Calu3 (cell line): Measurements from ENCODE around the gene DCC. TPM values are rescaled to one million over a fixed set of nuclear protein-coding genes. Genes with fewer than 3 reads are reported as not detected.

Experiments
- BruUV-seq: library from RNA; stranded (reverse); fragments of 400-500 nt; replicated peaks from 2 replicates; lab custom pipeline; 2021; lab: Mats Ljungman, UMichigan
- CTCF ChIA-PET: fragments of 300-600 bp; sonication (Branson Sonifier 250); formaldehyde crosslinking; loops from one replicate; lab custom pipeline; 2022; ENCODE audit warnings: antibody characterized with exemption; lab: Charles Lee
- DNase-seq: peaks from one replicate; pipeline ENCODE4 v3.0.0; 2022
- H3K27ac Mint-ChIP-seq: one replicate; pipeline ENCODE4 v1.8.0; 2022; ENCODE audit warnings: mixed read lengths; ENCODE audit not compliant: unreplicated experiment
- H3K27me3 Mint-ChIP-seq: one replicate; pipeline ENCODE4 v1.8.0; 2022; ENCODE audit warnings: mixed read lengths; ENCODE audit not compliant: unreplicated experiment
- H3K36me3 Mint-ChIP-seq: one replicate; pipeline ENCODE4 v1.8.0; 2022; ENCODE audit warnings: mild to moderate bottlenecking, moderate library complexity, mixed read lengths; ENCODE audit not compliant: insufficient read depth, unreplicated experiment
- H3K4me1 Mint-ChIP-seq: one replicate; pipeline ENCODE4 v1.8.0; 2022; ENCODE audit warnings: mild to moderate bottlenecking, low read depth, mixed read lengths; ENCODE audit not compliant: unreplicated experiment
- H3K4me3 Mint-ChIP-seq: one replicate; pipeline ENCODE4 v1.8.0; 2022; ENCODE audit warnings: mild to moderate bottlenecking, low read depth, moderate library complexity, mixed read lengths; ENCODE audit not compliant: unreplicated experiment
- H3K9me3 Mint-ChIP-seq: one replicate; pipeline ENCODE4 v1.8.0; 2022; ENCODE audit warnings: low read depth, mixed read lengths; ENCODE audit not compliant: unreplicated experiment
- intact Hi-C: fragments of 100-400 bp; cut with micrococcal nuclease; formaldehyde crosslinking; loops from one replicate; pipeline ENCODE4 v1.10.0; 2022; ENCODE audit not compliant: unreplicated experiment
- total RNA-seq: library from RNA; stranded (reverse); gene quantifications from 2 replicates; pipeline ENCODE4 v1.2.3, GENCODE V29; 2022
- TF ChIP-seq, protein P1 (sequence below): fragments of 200-600 bp; IDR thresholded peaks from one replicate; pipeline ENCODE4 v1.8.0; 2022; ENCODE audit warnings: antibody characterized with exemption; ENCODE audit not compliant: unreplicated experiment

The DCC gene
- total RNA-seq, 1 experiment from 2014 or later = not detected

GRCh38 chr18:52484977-52485376 lies 145.0 kb downstream of the DCC start:
- Mint-ChIP-seq H3K27ac (no peak overlapping the region), H3K27me3 (peaks cover 49% of the 10 kb centered on the region), H3K4me1 (no peaks in the 10 kb centered on the region), H3K4me3 (no peak overlapping the region), H3K9me3 (peaks cover 3% of the 10 kb centered on the region), H3K36me3 (no peaks in the 10 kb centered on the region)
- TF ChIP-seq, protein P1, sequence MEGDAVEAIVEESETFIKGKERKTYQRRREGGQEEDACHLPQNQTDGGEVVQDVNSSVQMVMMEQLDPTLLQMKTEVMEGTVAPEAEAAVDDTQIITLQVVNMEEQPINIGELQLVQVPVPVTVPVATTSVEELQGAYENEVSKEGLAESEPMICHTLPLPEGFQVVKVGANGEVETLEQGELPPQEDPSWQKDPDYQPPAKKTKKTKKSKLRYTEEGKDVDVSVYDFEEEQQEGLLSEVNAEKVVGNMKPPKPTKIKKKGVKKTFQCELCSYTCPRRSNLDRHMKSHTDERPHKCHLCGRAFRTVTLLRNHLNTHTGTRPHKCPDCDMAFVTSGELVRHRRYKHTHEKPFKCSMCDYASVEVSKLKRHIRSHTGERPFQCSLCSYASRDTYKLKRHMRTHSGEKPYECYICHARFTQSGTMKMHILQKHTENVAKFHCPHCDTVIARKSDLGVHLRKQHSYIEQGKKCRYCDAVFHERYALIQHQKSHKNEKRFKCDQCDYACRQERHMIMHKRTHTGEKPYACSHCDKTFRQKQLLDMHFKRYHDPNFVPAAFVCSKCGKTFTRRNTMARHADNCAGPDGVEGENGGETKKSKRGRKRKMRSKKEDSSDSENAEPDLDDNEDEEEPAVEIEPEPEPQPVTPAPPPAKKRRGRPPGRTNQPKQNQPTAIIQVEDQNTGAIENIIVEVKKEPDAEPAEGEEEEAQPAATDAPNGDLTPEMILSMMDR = no peak
- intact Hi-C loops = loop anchor here (10.0 kb wide), 1 partner anchor 190 kb away; no protein-coding TSS in a partner anchor
- CTCF ChIA-PET = interaction anchor here (0.7 kb wide), 1 partner anchor 186 kb away, joined by 4 read pairs; no protein-coding TSS in a partner anchor
- DNase-seq = no peak
- no TSS peak for BruUV-seq

- BruUV-seq = no TSS peak
- no peak overlapping the region for H3K4me3 Mint-ChIP-seq
- no peaks in the 10 kb centered on the region for H3K4me1 Mint-ChIP-seq
- H3K27me3 Mint-ChIP-seq = peaks cover 49% of the 10 kb centered on the region
- no peak overlapping the region for H3K27ac Mint-ChIP-seq
- CTCF ChIA-PET = no interaction called here
- DNase-seq = no peak
- no peaks in the 10 kb centered on the region for H3K36me3 Mint-ChIP-seq
- TF ChIP-seq, protein P1 = no peak
- peaks cover 3% of the 10 kb centered on the region for H3K9me3 Mint-ChIP-seq
- intact Hi-C loops = loop anchor here (10.0 kb wide), 1 partner anchor 189 kb away; no protein-coding TSS in a partner anchor
Observed at GRCh38 chr18:52486052-52486451, 146.1 kb downstream of the DCC start.

- intact Hi-C loops = loop anchor here (10.0 kb wide), 1 partner anchor 185 kb away; no protein-coding TSS in a partner anchor
- Mint-ChIP-seq H3K36me3 (no peaks in the 10 kb centered on the region), H3K27ac (no peak overlapping the region), H3K4me3 (no peak overlapping the region), H3K27me3 (peaks cover 19% of the 10 kb centered on the region), H3K9me3 (peaks cover 2% of the 10 kb centered on the region), H3K4me1 (no peaks in the 10 kb centered on the region)
- DNase-seq = no peak
- CTCF ChIA-PET = no interaction called here
- no TSS peak for BruUV-seq
- TF ChIP-seq, protein P1 = no peak
Observed at GRCh38 chr18:52489396-52490306, 149.7 kb downstream of the DCC start.

DNA sequence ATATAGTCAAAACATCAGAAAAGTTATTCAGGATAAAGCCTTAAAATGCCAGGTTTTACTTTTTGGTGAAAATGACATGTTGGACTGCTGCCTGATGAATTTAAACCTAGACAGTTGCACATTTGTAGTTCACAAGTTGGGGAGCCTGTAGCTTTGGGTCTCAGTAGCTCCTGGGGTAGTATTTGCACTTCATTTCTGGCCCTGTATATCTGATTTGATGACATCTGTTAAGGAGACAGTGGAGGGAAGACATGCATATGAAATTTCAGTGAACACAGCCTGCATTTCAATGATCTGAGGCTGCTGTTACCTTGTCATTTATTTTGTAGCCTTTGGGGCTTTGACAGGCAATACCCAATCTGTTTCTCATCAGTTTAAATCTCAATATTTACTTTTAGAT lies 156.4 kb downstream of the DCC start:
- peaks cover 7% of the 10 kb centered on the region for H3K9me3 Mint-ChIP-seq
- BruUV-seq = no TSS peak
- CTCF ChIA-PET = no interaction called here

More for the DNA sequence above, 156.4 kb downstream of the DCC start:
- H3K36me3 Mint-ChIP-seq = no peaks in the 10 kb centered on the region
- no peak overlapping the region for H3K4me3 Mint-ChIP-seq
- DNase-seq = no peak
- intact Hi-C loops = no loop called here
- TF ChIP-seq, protein P1 = no peak
- H3K27me3 Mint-ChIP-seq = no peaks in the 10 kb centered on the region
- peaks cover 19% of the 10 kb centered on the region for H3K4me1 Mint-ChIP-seq
- no peak overlapping the region for H3K27ac Mint-ChIP-seq
